HG03521 (cell line): ENCODE results near the gene TOR1AIP2.
"Not testable (repeated sequence)": the region's sequence is repeated elsewhere in the genome, so short reads cannot be mapped to it uniquely, and the experiment has no call there.

ENCODE experiments used
- ATAC-seq: cut with Tn5 transposase; IDR thresholded peaks from one replicate; pipeline ENCODE4 v1.9.1; 2021; ENCODE audit warnings: mild to moderate bottlenecking, moderate library complexity; ENCODE audit not compliant: unreplicated experiment

The TOR1AIP2 gene

DNA sequence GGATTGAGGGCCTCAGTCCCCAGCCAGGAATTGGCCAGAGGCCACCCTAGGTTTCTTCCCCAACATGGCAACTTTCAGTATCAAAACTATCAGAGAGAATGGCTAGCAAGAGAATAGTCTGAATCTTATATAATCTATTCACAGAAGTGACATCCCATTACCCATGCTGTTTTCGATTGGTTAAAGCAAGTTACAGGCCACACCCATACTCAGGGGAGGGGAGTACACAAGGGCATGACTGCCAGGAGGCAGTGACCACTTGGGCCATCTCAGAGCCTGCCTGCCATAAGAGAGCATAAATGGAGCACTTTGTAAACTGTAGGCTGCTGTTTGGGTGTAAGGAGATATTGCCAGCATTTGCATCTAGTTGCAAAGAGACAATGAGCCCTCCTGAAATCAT lies 69.1 kb downstream of the TOR1AIP2 start:
- ATAC-seq: no peak

DNA sequence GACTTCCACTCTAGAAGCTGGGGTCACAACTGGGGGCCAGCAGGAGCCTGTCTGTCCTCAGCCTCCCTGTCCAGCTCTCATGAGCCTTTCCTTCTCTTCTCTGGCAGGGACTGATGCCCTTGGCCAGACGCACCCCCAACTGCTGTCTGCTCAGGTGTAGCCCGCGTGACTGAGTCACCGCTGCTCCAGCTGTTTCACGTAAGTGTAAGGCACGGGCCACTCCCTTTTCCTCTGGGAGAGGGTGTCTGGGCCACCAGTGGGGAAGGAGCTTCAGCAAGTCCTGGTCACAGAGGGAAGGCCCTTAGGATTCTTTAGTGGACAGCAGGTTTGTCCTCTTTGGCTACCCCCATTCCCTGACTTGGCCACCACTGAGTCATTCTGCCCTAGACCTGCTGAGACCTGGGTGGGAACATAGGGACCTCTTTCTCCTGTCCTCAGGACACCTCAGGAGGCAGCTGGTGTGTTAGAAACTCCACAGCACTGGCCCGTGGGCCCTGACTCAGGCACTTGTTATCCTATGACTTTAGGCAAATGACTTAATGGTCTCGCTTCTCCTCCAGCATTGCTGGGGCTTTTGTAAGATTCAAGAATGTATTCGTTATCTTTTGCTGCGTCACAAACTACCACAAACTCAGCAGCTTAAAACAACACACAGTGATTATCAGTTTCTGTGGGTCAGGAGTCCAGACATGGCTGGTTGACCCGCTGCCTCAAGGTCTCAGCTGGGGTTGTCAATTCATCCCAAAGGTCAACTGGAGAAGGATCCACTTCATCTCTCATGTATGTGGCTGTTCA lies 69.7 kb downstream of the TOR1AIP2 start:
- no peak for ATAC-seq

DNA sequence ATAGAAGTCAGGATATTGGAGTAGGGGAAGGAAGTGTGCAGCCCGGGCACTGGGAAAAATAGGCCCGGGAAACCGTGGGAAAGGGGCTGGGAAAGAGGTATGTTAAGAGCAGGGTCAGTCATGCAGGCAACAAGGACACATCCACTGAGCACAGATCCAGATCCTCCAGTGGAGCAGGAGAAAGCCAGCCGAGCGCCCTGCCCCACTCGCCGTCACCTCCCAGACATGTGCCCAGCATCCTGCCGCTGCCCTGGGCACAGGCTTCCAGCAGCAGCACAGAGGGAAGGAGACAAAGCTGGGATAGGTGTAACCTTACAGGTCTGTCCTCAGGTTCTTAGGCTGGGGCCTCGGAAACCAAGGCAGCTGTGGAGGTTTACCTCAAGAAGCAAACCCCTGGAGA lies 70.3 kb downstream of the TOR1AIP2 start:
- ATAC-seq: no peak

DNA sequence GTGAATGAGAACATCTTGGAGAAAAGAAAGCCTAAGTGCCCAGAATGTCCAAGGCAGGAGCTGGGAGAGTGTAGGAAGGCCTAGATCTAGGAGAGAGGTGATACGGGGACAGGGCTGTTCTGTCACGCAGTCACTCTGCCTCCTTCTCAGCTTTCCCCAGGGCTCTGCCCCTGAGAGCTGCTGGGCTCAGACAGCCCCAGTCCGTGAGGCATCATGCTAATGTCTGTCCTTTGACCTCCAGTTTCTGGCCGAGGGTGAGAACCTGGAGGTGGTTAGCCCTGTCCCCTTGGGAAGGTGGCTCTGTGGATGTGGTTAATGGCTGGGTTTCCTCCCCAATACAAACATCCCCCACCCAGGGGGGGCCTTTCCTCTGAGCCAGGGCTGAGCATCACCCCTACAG lies 71.3 kb downstream of the TOR1AIP2 start:
- ATAC-seq: no peak

DNA sequence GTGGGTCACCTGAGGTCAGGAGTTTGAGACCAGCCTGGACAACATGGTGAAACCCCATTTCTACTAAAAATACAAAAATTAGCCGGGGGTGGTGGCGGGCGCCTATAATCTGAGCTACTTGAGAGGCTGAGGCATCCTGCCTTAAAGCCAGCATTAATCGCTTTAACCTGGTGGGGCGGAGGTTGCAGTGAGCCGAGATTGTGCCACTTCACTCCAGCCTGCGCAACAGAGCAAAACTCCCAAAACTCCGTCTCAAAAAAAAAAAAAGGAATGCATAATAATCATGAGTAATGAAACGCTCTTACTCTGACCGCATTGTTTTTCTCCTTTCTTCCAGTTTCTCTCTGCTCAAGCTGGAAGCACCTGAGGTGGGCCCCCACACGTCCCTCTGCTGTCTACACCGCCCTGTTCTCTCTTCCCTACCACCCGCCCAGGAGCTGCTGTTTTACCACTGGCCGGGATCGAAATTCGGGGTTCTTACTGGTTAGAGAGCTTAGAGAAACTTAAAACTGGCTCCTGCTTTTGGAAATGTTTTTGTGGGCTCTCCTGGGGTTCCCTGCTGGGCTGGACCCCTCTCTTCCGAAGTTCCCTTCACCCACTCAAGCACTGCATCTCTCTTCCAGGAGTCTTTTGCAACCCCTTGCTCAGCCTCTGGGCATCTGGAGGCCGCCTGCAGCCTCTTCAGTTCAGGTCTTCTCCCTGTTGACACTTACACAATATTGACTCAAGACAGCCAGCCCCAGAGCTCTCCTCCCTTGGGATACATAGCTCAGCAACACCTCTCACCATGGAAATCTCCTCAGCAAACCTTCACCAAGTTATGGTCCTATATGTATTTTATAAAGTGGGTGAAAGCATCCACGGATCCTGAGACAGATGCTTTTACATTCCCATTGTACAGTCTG lies 72.1 kb downstream of the TOR1AIP2 start:
- ATAC-seq: no peak

DNA sequence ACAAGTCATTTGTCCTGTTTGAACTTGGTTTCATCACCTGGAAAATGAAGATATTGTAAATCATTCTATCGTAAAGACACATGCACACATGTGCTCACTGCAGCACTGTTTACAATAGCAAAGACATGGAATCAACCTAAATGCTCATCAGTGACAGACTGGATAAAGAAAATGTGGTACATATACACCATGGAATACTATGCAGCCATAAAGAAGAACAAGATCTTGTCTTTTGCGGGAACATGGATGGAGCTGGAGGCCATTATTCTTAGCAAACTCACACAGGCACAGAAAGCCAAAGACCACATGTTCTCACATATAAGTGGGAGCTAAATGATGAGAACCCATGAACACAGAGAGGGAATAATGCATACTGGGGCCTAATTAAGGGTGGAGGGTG lies 73.2 kb downstream of the TOR1AIP2 start:
- not testable (repeated sequence) for ATAC-seq

DNA sequence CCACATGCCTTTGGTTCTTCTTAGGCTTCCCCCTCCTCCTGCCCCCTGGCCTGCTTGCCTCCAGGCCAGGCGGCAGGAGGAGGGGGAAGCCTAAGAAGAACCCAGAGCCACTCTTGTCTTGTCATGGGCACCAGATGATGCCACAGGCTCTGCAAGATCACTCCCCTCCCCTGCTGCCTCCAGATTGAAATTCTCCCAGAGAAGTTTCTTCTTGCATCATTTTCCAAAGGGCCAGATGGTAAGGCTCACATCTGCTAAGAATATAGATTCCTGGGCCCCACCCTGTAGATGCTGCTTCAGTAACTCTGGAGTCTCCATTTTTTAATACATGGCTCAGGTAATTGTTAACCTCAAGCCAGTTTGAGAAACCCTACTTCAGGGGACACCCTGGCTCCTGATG lies 73.7 kb downstream of the TOR1AIP2 start:
- ATAC-seq: no peak

GRCh38 chr1:179803104-179803503 lies 74.5 kb downstream of the TOR1AIP2 start:
- ATAC-seq: no peak

- ATAC-seq: no peak
Measured at GRCh38 chr1:179800481-179800880, 77.1 kb downstream of the TOR1AIP2 start.

- ATAC-seq: no peak
Measured at GRCh38 chr1:179798864-179799516, 78.6 kb downstream of the TOR1AIP2 start.

DNA sequence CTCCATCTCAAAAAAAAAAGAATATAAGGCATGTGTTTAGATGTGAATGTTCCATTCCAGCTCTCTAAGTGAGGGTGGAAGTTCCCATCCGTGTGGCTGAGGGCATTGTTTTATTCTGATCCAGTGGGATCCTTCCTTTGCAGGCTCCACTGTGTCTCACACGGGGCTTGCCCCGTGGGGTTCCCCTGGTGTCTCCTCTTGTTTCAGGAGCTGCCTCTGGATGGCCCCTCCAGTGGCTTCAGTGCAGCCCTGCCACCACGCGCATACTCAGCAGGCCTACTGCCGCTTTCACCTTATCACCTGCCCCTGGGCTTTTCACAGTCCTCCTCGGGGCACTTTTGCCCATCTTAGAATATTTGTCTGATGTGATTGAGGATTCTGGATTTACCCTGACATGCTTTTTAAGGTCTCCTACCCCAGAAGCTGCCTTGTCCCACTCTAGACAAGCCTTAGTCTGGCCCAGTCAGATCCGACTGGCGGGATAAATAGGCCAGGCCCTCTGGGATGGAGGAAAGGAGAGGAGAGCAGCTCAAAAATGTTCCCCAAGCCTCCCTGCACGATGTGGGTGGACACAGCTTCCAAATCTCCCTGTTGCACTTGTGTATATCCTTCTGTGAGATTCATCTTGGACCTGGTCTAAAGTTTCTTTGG lies 79.3 kb downstream of the TOR1AIP2 start:
- no peak for ATAC-seq

DNA sequence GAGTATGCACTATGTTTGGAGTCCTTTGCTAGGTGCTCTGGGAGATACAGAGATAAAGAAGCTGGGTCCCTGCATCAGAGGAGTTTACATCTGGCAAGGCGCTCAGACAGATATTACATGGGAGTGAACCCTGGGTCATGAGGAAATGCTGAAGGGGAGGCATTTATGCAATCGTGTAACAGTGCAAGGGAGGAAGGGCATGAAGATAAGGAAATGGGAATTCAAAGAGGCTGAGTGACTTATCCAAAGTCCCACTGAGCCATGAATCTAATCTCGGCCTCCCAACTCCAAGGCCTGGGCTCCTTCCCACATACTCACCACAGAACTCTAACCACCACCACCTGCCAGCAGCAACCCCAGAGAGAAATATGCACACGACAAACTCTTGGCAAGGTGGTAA lies 82.9 kb downstream of the TOR1AIP2 start:
- no peak for ATAC-seq

GRCh38 chr1:179794146-179794545 lies 83.5 kb downstream of the TOR1AIP2 start:
- no peak for ATAC-seq

DNA sequence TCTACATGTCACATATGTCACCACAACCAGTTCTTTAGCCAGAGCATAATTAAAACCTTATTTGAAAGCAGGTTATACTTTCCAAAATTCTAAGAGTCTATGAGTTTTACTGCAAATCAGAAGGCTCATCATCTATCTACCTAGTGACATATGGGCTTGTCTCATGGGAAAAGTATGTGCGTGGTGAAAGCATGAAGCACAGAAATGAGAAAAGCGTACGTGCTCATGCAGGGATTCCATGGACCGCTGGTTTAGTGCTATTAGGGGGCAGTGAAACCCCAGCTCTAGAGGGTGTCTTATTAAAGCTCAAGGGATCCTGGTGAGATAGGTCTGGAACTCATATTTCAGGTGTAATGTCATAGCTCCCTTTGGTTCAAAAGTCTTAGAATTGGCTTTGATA lies 84.3 kb downstream of the TOR1AIP2 start:
- no peak for ATAC-seq
